HAP-1 (cell line): Measurements from ENCODE around the gene EIF3M.
A peak's percentile ranks its signal among the peaks of the same experiment; 100 is the strongest.
"Not testable (repeated sequence)": the region's sequence is repeated elsewhere in the genome, so short reads cannot be mapped to it uniquely, and the experiment has no call there.

Source experiments
- DNase-seq, 2 experiments: peaks; one replicate each; pipeline ENCODE4 v3.0.0-alpha.2; 2016 to 2020; ENCODE audit warnings: low spot score in 2 of 2
- H3K27me3 ChIP-seq: fragments of 250-450 bp; sonication (Bioruptor Pico); 2 replicates; pipeline ENCODE4 v1.5.1; 2020; ENCODE audit warnings: low read depth, mild to moderate bottlenecking, moderate library complexity
- H3K36me3 ChIP-seq: fragments of 250-450 bp; sonication (Bioruptor Pico); replicated peaks from 2 replicates; pipeline ENCODE4 v1.5.1; 2020; ENCODE audit warnings: mild to moderate bottlenecking
- H3K4me1 ChIP-seq: fragments of 250-450 bp; sonication (Bioruptor Pico); 2 replicates; pipeline ENCODE4 v1.5.1; 2020; ENCODE audit warnings: mild to moderate bottlenecking
- H3K4me3 ChIP-seq: fragments of 250-450 bp; sonication (Bioruptor Pico); 2 replicates; pipeline ENCODE4 v1.5.1; 2020; ENCODE audit warnings: mild to moderate bottlenecking, moderate library complexity
- H3K9me3 ChIP-seq: fragments of 250-450 bp; sonication (Bioruptor Pico); 2 replicates; pipeline ENCODE4 v1.5.1; 2020; ENCODE audit warnings: mild to moderate bottlenecking, moderate library complexity
- in situ Hi-C: fragments of 300-500 bp; cut with MboI; formaldehyde crosslinking; loops from 3 replicates; pipeline ENCODE4 v1.14.3; 2020; ENCODE audit warnings: low sequenced_read_pairs, inconsistent platforms, mixed read lengths

EIF3M gene

DNA sequence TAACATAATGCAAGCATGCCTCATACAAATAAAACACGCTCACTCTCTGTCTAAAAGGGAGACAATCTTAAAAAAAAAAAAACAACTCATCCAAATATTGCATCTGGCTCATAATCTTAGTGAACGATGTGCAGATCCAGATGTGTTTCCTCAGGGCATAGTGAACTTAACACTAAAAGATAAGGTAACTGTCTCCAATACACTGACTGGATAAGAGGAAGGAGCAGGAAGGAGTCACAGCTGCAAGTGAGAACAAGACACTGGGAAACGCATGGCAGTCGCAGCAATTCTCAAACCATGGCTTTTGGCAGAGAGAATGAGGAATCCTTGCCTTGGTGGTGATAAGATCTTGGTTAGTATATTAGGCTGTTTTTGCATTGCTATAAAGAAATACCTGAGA is 9.2 kb upstream of the EIF3M start:
- no peak overlapping the region for H3K4me3 ChIP-seq
- in situ Hi-C loops: no loop called here
- H3K36me3 ChIP-seq: no peaks in the 10 kb centered on the region
- no peaks in the 10 kb centered on the region for H3K27me3 ChIP-seq
- no peaks in the 10 kb centered on the region for H3K9me3 ChIP-seq
- no peak for DNase-seq
- H3K4me1 ChIP-seq: no peaks in the 10 kb centered on the region

DNA sequence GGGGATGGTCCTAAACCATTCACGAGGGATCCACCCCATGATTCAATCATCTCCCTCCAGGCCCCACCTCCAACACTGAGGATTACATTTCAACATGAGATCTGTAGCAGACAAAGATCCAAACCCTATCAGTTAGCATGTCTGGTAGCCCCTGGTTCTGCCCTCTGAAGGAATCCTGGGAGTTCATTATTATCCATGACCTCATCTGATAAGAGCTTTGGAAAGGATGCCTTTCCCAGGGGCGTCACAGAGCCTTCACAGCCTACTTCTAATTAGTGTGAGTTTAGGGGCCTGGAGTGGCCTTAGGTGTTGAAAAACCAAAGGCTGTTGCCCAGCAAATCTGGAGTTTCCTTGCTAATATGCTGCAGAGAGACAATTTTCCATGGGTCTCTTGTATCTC is 8.6 kb upstream of the EIF3M start:
- in situ Hi-C loops: no loop called here
- no peaks in the 10 kb centered on the region for H3K9me3 ChIP-seq

DNA sequence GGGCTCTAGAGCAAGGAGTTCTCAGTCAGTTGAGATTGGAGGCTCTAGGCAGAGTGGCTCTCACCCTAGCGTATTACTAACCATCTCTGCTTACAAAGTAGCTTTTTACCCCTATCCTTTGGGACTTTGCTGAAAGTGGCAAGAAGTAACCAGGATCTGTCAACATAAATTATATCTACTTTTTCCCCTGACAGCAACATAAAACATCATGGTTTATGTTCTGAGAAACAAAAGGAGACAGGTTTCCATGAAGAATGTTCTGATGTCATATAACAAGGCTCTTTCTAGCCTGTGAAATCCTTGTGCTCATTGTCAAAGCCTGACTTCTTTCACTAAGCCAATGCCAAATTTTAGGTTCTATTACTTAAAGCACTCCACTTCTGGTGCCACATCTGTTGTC is 7.2 kb upstream of the EIF3M start:
- no peaks in the 10 kb centered on the region for H3K36me3 ChIP-seq
- in situ Hi-C loops: no loop called here
- no peak overlapping the region for H3K4me3 ChIP-seq
- no peaks in the 10 kb centered on the region for H3K27me3 ChIP-seq
- no peaks in the 10 kb centered on the region for H3K9me3 ChIP-seq
- H3K4me1 ChIP-seq: no peaks in the 10 kb centered on the region
- DNase-seq: no peak

More for the DNA sequence above, 8.6 kb upstream of the EIF3M start:
- no peak overlapping the region for H3K4me3 ChIP-seq
- no peaks in the 10 kb centered on the region for H3K36me3 ChIP-seq
- no peak for DNase-seq
- no peaks in the 10 kb centered on the region for H3K4me1 ChIP-seq
- H3K27me3 ChIP-seq: no peaks in the 10 kb centered on the region

DNA sequence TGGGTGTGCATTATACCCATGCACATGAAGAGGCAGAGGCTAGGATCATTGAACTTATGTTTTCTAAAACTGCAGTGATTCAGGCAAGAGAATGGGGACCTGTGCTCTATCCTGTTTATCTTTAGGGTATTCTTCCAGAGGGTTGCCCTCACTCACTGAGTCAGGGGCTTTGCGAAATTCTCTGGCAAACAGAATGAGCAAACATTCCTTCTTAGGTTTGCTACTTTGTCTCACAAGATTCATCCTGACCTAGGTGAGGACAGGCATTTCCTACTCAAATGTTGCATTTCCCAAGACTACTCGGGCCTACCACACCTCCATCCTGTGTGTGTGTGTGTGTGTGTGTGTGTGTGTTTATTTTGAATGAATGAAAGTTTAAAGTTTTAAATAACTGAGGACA is 2.7 kb upstream of the EIF3M start:
- no peak for DNase-seq

DNA sequence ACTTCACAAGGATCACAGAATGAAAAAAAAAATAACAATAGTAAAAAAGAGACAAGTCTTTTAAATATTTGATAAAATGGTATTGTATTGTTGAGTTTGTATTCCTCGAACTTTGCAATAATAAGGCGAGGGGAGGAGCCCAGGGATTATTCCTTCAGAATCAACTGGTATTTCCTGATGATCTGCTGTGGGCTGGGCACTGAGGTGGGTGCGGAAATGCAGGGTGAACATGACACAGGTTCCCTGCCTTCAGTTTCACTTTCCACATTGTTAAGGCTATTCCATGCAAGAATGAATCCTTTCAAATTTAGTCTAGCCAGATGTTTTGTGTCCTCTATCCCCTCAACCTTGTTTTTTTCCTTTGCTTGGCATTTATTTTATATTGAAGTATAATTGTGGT is 2.1 kb upstream of the EIF3M start:
- no peak overlapping the region for H3K4me3 ChIP-seq
- H3K9me3 ChIP-seq: no peaks in the 10 kb centered on the region
- in situ Hi-C loops: no loop called here
- peaks cover 4% of the 10 kb centered on the region; the same call in 1 of the 2 replicates for H3K36me3 ChIP-seq
- no peaks in the 10 kb centered on the region for H3K27me3 ChIP-seq
- no peak for DNase-seq
- H3K4me1 ChIP-seq: peaks cover 17% of the 10 kb centered on the region

More for the DNA sequence above, 2.7 kb upstream of the EIF3M start:
- Histone ChIP-seq H3K4me3 (no peak overlapping the region), H3K9me3 (no peaks in the 10 kb centered on the region), H3K27me3 (no peaks in the 10 kb centered on the region), H3K4me1 (peaks cover 13% of the 10 kb centered on the region), H3K36me3 (peaks cover 4% of the 10 kb centered on the region; the same call in 1 of the 2 replicates)
- in situ Hi-C loops: no loop called here

DNA sequence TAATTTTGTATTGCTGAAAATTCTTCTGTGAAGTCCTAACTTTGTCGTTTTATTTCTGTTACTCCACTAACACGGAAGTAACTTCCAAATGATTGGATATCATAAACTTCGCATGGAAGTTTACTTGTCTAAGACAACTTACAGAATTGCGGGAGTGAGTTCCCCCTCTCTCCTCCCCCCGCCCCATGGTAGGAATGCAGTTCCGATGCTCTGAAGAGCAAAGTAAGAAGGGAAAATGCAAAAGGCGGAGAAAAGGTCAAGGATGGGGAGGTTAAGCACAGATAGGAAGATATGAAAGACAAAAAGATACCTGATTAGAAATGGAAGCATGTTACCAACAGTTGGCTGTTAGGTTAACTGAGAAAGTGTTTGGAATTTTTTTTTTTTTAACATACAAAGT is 1.3 kb downstream of the EIF3M start:
- peaks cover 27% of the 10 kb centered on the region for H3K36me3 ChIP-seq
- no peaks in the 10 kb centered on the region for H3K27me3 ChIP-seq
- DNase-seq: peak in 1 of 2 experiments; percentile 49
- peaks cover 20% of the 10 kb centered on the region for H3K4me1 ChIP-seq
- H3K4me3 ChIP-seq: peak overlapping the region; percentile 87
- in situ Hi-C loops: no loop called here
- no peaks in the 10 kb centered on the region for H3K9me3 ChIP-seq

DNA sequence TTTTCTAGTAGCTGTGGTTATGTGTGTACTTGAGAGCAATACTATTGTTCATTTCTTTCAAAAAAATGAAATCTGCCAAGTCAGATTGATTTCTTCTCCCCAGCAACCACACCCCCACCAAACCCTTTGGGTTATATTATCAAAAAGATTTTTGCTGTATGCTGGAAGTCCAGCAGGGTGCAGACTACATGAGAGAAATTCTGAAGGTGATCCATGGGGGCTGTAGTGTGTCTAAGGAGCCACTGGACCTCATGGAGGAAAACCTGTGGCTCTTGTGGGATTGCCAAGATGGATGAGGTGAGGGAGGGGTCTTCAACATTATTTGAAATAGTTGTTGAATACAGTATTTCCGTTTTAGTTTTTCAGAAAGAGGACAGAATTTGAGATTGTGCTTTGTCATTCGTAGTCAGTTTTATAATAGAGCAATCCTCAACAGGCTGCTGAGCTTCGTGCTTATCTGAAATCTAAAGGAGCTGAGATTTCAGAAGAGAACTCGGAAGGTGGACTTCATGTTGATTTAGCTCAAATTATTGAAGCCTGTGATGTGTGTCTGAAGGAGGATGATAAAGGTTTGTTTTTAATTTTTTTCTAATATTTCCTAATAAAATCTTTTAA is 3.1 kb downstream of the EIF3M start:
- Histone ChIP-seq H3K36me3 (peaks cover 44% of the 10 kb centered on the region), H3K27me3 (no peaks in the 10 kb centered on the region), H3K9me3 (no peaks in the 10 kb centered on the region), H3K4me3 (peak overlapping the region; percentile 87; the same call in 1 of the 2 replicates), H3K4me1 (peaks cover 20% of the 10 kb centered on the region)
- in situ Hi-C loops: no loop called here
- peak; percentile 43 to 48 for DNase-seq

DNA sequence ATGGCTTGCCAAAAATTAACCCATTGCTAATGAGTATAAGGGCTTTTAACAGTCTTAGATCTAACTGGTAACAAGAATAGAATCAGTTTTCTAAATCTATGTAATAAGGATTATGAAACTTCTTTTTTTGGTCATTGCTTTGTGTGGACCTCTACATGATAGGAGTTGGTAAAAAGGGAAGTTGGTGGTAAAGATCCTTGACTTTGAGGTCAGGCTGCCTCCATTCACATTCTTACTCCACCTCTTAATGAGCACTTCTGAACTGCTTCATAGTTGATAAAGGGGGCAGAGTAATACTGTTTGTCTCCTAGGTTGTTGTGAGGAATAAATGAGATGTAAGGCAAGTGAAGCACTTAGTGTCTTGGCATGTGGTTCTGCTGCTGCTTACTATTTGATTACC is 10.6 kb downstream of the EIF3M start:
- Histone ChIP-seq H3K4me1 (peaks cover 4% of the 10 kb centered on the region; the same call in 1 of the 2 replicates), H3K27me3 (no peaks in the 10 kb centered on the region), H3K4me3 (no peak overlapping the region), H3K36me3 (peaks cover 82% of the 10 kb centered on the region), H3K9me3 (no peaks in the 10 kb centered on the region)
- in situ Hi-C loops: no loop called here
- no peak for DNase-seq

DNA sequence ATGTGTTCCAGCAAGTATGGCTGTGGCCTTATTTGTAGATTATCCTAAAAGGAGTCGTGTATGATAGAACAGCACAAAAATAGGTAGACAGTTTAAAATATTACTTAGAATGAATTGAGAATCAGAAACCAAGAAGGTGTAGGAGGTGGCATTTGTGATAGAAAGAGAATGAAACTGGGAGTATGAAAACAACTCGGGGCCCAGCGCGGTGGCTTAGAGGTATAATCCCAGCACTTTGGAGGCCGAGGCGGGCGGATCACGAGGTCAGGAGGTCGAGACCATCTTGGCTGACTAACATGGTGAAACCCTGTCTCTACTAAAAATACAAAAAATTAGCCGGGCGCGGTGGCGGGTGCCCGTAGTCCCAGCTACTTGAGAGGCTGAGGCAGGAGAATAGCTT is 12.5 kb downstream of the EIF3M start:
- H3K27me3 ChIP-seq, H3K4me3 ChIP-seq, DNase-seq, H3K9me3 ChIP-seq, H3K4me1 ChIP-seq, in situ Hi-C loops: not testable (repeated sequence)
- peaks cover 83% of the 10 kb centered on the region for H3K36me3 ChIP-seq

DNA sequence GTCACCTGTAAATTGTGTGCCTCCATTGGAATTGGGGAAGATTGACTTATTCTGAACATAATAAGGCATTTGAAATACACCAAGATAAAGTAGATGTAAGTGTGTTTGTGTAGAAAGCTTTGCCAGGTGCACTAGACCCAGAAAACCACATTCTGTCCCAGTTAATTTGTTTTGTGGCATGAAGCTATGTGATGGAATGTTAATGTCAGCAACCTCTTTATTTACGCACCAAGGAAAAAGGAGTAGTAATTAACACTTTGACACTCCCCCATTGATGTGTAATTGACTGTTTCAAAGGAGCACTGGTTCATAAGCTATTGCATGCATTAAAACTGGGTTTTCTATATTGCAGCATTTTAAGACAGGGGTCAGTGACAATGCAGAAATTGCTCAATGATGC is 14.3 kb downstream of the EIF3M start:
- in situ Hi-C loops: no loop called here
- H3K4me3 ChIP-seq: no peak overlapping the region
- peaks cover 80% of the 10 kb centered on the region for H3K36me3 ChIP-seq
- peak in 1 of 2 experiments; percentile 46 for DNase-seq
- no peaks in the 10 kb centered on the region for H3K9me3 ChIP-seq
- H3K27me3 ChIP-seq: no peaks in the 10 kb centered on the region
- peaks cover 4% of the 10 kb centered on the region; the same call in 1 of the 2 replicates for H3K4me1 ChIP-seq

DNA sequence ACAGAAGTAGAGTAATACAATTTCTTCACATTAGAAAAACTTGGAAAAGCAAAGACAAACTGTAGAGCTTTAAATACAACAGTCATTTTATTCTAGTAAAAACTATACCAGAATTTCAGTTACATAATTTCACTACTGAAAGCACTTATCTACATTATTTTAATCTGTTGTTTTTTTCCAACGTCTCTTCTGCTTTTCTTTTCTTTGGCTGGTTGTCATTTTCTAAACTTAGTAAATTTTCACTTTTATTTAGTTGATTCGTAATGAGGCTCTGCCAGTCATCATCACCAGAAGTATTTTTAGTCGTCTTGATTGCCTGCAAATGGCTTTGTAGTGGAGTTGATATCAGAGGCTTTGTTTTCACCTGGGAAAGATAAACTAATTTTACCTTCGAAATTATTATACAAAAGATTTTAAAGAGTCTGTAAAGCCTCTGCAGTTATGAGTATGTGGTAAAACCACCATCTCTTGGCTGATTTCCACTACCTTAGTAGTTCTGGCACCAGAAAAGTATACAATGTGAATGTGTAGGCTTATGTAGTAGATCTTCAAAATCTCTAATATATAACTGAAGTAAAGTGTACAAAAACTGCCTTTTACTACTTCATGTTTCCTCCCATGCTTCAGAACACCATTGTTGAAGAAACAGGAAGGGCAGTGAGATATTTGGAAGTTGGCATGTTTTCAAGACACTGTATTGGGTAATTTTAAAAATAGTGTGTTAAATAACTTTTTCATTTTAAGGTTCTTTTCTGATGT is 19.2 kb downstream of the EIF3M start:
- DNase-seq: no peak
- Histone ChIP-seq H3K27me3 (no peaks in the 10 kb centered on the region), H3K4me1 (no peaks in the 10 kb centered on the region), H3K36me3 (peaks cover 79% of the 10 kb centered on the region), H3K9me3 (peaks cover 4% of the 10 kb centered on the region), H3K4me3 (no peak overlapping the region)
- in situ Hi-C loops: no loop called here

DNA sequence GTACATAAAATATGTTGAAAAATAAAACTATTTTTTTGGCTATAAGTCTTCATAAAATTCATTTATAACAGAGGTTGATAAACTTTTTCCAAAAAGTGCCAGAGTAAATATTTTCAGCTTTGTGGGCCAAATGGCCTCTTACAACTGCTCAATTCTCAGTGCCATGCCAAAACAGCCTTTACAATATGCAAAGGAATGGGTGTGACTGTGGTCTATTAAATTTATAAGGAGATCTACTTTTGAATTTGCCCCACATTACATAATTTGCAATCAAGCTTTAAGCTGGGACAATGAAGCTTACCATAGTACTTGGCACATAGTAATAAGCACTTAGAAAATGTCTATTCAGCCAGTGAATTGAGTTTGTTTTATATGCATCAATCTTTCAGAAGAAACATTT is 22.6 kb downstream of the EIF3M start:
- in situ Hi-C loops: no loop called here
- H3K4me3 ChIP-seq: no peak overlapping the region
- peaks cover 13% of the 10 kb centered on the region for H3K4me1 ChIP-seq
- no peaks in the 10 kb centered on the region for H3K27me3 ChIP-seq
- peaks cover 53% of the 10 kb centered on the region for H3K36me3 ChIP-seq
- DNase-seq: no peak
- H3K9me3 ChIP-seq: peaks cover 13% of the 10 kb centered on the region

DNA sequence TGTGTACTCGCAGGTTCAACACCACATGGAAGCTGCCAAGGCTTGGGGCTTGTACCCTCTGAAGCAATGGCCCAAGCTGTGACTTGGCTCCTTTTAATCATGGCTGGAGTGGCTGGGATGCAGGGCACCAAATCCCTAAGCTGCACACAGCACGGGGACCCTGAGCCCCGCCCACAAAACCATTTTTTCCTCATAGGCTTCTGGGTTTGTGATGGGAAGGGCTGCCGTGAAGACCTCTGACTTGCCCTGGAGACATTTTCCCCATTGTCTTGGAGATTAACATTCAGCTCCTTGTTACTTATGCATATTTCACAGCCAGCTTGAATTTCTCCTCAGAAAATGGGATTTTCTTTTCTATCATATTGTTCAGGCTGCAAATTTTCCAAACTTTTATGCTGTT is 25.2 kb downstream of the EIF3M start:
- H3K4me3 ChIP-seq, H3K27me3 ChIP-seq, in situ Hi-C loops: not testable (repeated sequence)
- DNase-seq: peak; percentile 54 to 83
- Histone ChIP-seq H3K9me3 (peaks cover 13% of the 10 kb centered on the region), H3K36me3 (peaks cover 31% of the 10 kb centered on the region), H3K4me1 (peaks cover 14% of the 10 kb centered on the region)

DNA sequence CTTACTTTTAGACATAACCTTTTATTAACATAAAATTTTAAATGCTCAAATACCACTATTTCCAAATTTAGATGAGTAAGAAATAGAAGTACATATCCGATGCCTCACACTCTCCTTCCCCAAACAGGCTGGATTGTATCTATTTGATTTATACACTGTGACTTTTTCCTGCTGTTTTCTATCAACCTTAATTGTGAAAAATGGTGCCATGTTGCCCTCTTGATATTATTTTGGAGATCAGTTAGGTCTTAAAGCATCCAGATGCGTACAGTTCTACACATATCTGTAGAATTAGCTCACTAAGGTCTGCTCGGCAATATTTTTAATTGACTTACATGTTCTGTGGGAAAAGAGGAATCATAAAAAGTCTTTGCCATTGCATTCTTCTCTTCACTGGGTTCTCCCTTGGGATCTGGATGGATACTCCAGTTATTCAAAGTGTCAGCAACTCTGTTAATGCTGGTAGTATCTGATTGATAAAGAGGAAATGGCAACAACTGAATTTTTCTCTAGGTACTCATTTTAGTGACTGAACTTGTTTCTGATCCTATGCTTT is 27.2 kb downstream of the EIF3M start:
- Histone ChIP-seq H3K9me3 (peaks cover 13% of the 10 kb centered on the region), H3K36me3 (peaks cover 11% of the 10 kb centered on the region), H3K27me3 (no peaks in the 10 kb centered on the region), H3K4me1 (peaks cover 25% of the 10 kb centered on the region), H3K4me3 (no peak overlapping the region)
- in situ Hi-C loops: no loop called here
- DNase-seq: no peak
